Gastroesophageal sphincter (tissue), 4 donors: ENCODE results near the gene APLF. TPM values are rescaled to one million over a fixed set of nuclear protein-coding genes. Genes with fewer than 3 reads are reported as not detected.

Experiments used
- ATAC-seq: fragments of 150-250 bp; one replicate; pipeline ENCODE4 v1.9.1; 2016; ENCODE audit warnings: mild to moderate bottlenecking, moderate library complexity
- H3K27ac ChIP-seq, 4 donors: fragments of 200-600 bp; sonication (generic) in 3 of 4; 1 replicate in 3 of 4; 2 replicates in 1 of 4; pipeline ENCODE4 v1.5.1; 2016 to 2019
- H3K27me3 ChIP-seq: fragments of 200-600 bp; sonication (generic); one replicate; pipeline ENCODE4 v1.5.1; 2019
- H3K36me3 ChIP-seq, 2 donors: fragments of 200-600 bp; sonication (generic); one replicate each; pipeline ENCODE4 v1.5.1; 2019; ENCODE audit warnings: control low read depth in 1 of 2
- H3K4me1 ChIP-seq, 3 donors: fragments of 200-600 bp; sonication (generic); 1 replicate in 2 of 3; 2 replicates in 1 of 3; pipeline ENCODE4 v1.5.1; 2016 to 2019; ENCODE audit warnings: control low read depth in 2 of 3
- H3K4me3 ChIP-seq, 2 donors: fragments of 200-600 bp; sonication (generic); one replicate each; pipeline ENCODE4 v1.5.1; 2019; ENCODE audit warnings: mild to moderate bottlenecking in 1 of 2, moderate library complexity in 1 of 2
- H3K9me3 ChIP-seq, 3 donors: fragments of 200-600 bp; sonication (generic); one replicate each; pipeline ENCODE4 v1.5.1; 2017 to 2019; ENCODE audit warnings: control low read depth in 2 of 3
- EP300 ChIP-seq: sonication (generic); formaldehyde crosslinking; IDR thresholded peaks from one replicate; pipeline ENCODE4 v1.6.1; 2017; ENCODE audit warnings: antibody characterized with exemption, mild to moderate bottlenecking
- POLR2A ChIP-seq, 2 donors: fragments of 450-650 bp; IDR thresholded peaks; one replicate each; pipeline ENCODE4 v1.6.1; 2017; ENCODE audit warnings: antibody characterized with exemption in 2 of 2, mild to moderate bottlenecking in 2 of 2, moderate library complexity in 1 of 2
- POLR2AphosphoS5 ChIP-seq: sonication (generic); formaldehyde crosslinking; IDR thresholded peaks from one replicate; pipeline ENCODE4 v1.6.1; 2017; ENCODE audit warnings: antibody characterized with exemption
- WGBS, 2 donors: methylation state at CpG; one replicate each; pipeline ENCODE4 v1.1.5; 2018; ENCODE audit warnings: low coverage in 1 of 2; 5-methylcytosine and 5-hydroxymethylcytosine counted together
- total RNA-seq, 4 donors: library from RNA; depleted of rRNA; stranded (reverse); fragments of >200 nt; gene quantifications; one replicate each; pipeline ENCODE4 v1.1.0, GENCODE V29; 2016
- TF ChIP-seq, protein P1 (sequence below), 4 experiments: fragments of 200-600 bp in 2 of 4; fragments of 450-650 bp in 2 of 4; sonication (generic) in 1 of 4; IDR thresholded peaks; one replicate each; pipeline ENCODE4 v1.5.1; 2017 to 2019; ENCODE audit warnings: antibody characterized with exemption in 4 of 4, mild to moderate bottlenecking in 2 of 4, moderate library complexity in 2 of 4

The APLF gene
- total RNA-seq, 4 donors from 2014 or later: 5.5 to 12.0 (median 10.4) TPM

DNA sequence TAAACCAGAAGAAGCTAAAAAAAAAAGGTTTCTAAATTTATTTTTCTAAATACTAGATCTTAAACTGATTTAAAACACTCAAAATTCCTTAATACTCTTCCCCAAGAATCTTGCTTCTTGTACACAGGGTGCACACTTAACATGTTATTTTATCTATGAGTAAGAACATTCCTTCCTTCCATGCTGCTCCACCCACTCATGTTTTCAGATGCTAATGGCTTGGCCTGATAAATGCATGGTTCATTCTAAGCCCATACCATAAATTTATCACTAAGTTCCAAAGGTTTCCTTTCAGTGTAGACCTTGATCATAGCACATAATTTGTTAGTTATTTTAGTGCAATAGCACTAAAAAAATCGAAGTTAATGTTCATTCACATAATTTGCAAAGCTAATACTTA is 8.4 kb upstream of the APLF start:
- Histone ChIP-seq H3K27me3 (no peaks in the 10 kb centered on the region), H3K27ac (no peak overlapping the region), H3K36me3 (no peaks in the 10 kb centered on the region), H3K4me1 (no peaks in the 10 kb centered on the region), H3K4me3 (no peak overlapping the region), H3K9me3 (no peaks in the 10 kb centered on the region)
- WGBS, 2 donors: 46 to 71% methylated on average over 1 of the region's 1 CpG
- no peak for ATAC-seq
- TF ChIP-seq POLR2AphosphoS5 (no peak), EP300 (no peak), POLR2A (IDR thresholded peaks at IDR 0.05) (no peak)
- TF ChIP-seq, protein P1, sequence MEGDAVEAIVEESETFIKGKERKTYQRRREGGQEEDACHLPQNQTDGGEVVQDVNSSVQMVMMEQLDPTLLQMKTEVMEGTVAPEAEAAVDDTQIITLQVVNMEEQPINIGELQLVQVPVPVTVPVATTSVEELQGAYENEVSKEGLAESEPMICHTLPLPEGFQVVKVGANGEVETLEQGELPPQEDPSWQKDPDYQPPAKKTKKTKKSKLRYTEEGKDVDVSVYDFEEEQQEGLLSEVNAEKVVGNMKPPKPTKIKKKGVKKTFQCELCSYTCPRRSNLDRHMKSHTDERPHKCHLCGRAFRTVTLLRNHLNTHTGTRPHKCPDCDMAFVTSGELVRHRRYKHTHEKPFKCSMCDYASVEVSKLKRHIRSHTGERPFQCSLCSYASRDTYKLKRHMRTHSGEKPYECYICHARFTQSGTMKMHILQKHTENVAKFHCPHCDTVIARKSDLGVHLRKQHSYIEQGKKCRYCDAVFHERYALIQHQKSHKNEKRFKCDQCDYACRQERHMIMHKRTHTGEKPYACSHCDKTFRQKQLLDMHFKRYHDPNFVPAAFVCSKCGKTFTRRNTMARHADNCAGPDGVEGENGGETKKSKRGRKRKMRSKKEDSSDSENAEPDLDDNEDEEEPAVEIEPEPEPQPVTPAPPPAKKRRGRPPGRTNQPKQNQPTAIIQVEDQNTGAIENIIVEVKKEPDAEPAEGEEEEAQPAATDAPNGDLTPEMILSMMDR (IDR thresholded peaks at IDR 0.05): no peak

DNA sequence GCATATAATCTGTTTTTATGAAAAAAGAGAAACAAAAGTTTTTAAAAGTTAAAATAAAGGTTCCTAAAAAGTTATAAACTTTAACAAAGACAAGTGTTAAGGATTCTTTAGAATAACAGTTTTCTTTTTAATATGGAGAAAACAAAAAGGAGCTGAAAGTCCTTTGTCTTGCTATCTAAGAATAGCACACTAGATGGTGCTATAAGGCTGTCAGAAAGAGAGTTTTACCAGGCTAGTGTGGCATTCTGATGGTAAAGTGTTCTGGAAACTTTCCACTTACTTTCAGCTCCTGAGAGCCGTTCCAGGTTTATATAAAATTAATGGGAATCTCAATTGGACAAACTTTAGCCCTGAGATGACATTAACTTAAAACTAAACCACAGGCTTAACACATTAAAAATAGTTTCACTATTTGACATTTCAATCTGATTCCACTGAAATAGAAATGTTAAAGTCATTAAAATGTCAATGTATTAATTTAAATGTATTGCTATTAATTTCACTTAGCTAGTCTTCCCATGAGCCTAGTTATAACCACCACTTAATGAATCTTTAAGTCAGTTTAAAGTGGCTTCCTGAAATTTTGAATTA is 4.0 kb upstream of the APLF start:
- TF ChIP-seq EP300: no peak
- TF ChIP-seq, protein P1 (IDR thresholded peaks at IDR 0.05): peak; percentile 59 to 74 (median 66)
- TF ChIP-seq POLR2A (IDR thresholded peaks at IDR 0.05): no peak
- no peak overlapping the region for H3K27ac ChIP-seq
- H3K4me1 ChIP-seq: peaks cover 0 to 19% (median 5%) of the 10 kb centered on the region in 3 donors
- H3K9me3 ChIP-seq: no peaks in the 10 kb centered on the region
- WGBS, 2 donors: 0% methylated on average over 1 of the region's 1 CpG
- H3K36me3 ChIP-seq: no peaks in the 10 kb centered on the region
- no peak for ATAC-seq
- H3K27me3 ChIP-seq: no peaks in the 10 kb centered on the region
- H3K4me3 ChIP-seq: no peak overlapping the region

DNA sequence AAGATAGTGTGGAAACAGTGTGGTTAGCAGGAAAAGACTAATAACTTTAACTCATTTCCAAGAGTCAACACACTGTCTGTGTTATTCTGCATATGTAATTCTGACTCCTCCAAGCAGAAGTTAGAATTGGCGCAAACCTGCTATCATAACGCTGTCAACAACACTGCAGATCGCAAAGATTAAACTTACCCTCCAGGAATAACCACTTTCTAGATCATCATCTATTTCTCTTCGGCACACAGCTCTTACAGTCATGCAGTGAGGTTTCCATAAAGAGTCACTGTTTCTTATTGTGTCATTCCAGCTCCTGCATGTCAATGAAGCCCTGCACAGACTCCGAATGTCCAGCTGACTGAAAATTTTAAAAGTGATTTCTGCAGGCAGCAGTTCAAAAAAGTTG is 2.7 kb upstream of the APLF start:
- H3K36me3 ChIP-seq: no peaks in the 10 kb centered on the region
- WGBS, 2 donors: 93% methylated on average over 5 of the region's 5 CpGs
- H3K27ac ChIP-seq: no peak overlapping the region
- no peak overlapping the region for H3K4me3 ChIP-seq
- no peaks in the 10 kb centered on the region for H3K27me3 ChIP-seq
- TF ChIP-seq, protein P1 (IDR thresholded peaks at IDR 0.05): no peak
- no peak for TF ChIP-seq POLR2AphosphoS5
- TF ChIP-seq POLR2A (IDR thresholded peaks at IDR 0.05): no peak
- TF ChIP-seq EP300: no peak
- peaks cover 0 to 24% (median 7%) of the 10 kb centered on the region in 3 donors for H3K4me1 ChIP-seq
- no peaks in the 10 kb centered on the region for H3K9me3 ChIP-seq
- no peak for ATAC-seq

DNA sequence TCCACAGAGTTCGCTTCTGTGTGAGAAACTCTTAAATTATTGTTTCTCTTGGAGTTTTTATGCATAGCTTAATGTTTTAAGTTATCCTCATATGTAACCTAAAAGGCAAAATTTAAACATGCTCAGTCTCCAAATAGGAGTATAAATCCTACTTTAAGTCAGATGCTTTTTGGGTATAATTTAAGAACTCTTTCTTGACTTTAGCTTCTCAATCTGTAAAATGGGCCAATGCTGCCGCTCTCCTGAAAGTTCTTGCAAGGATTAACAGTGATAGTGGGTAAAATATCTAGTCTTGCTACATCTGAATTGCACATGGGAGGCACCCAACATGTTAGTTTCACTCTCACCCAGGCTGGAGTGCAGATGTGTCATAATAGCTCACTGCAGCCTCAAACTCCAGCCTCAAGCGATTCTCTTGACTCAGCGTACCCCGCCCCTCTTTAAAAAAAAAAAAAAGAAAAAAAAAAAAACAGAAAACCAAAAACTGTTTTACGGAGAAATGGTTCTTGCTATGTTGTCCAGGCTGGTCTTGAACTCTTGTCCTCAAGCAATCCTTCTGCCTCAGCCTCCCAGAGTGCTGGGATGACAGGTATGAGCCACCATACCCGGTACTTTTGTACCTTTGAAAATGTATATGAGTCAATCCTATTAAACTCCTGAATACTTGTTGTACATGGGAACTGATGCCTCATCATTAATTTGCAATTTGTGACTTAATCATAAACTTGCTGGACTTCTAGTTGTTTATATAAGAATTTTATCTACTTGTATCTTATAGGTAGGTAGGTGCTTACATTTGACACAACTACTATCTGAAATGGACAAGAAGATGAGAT is 2.1 kb upstream of the APLF start:
- H3K4me3 ChIP-seq: no peak overlapping the region
- peaks cover 0 to 24% (median 7%) of the 10 kb centered on the region in 3 donors for H3K4me1 ChIP-seq
- no peaks in the 10 kb centered on the region for H3K27me3 ChIP-seq
- H3K9me3 ChIP-seq: no peaks in the 10 kb centered on the region
- H3K36me3 ChIP-seq: no peaks in the 10 kb centered on the region
- no peak for TF ChIP-seq POLR2A (IDR thresholded peaks at IDR 0.05)
- no peak for TF ChIP-seq EP300
- no peak for TF ChIP-seq POLR2AphosphoS5
- TF ChIP-seq, protein P1 (IDR thresholded peaks at IDR 0.05): no peak
- H3K27ac ChIP-seq: no peak overlapping the region
- 94% methylated on average over 4 to 7 of the region's 7 CpGs for WGBS, 2 donors
- ATAC-seq: no peak
